Pulmonary artery endothelial cell (primary cell): ENCODE data around the gene TAF3. TPM values are rescaled to one million over a fixed set of nuclear protein-coding genes. Genes with fewer than 3 reads are reported as not detected.

Source experiments
- DNase-seq: peaks from one replicate; pipeline ENCODE4 v3.0.0-alpha.2; 2011; ENCODE audit warnings: low read depth, low spot score
- total RNA-seq: library from RNA; depleted of rRNA; stranded (reverse); fragments of >200 nt; gene quantifications from 2 replicates; pipeline ENCODE4 v1.2.3, GENCODE V29; 2014

TAF3 gene
- total RNA-seq, 1 donor from 2014 or later = 1.6 TPM

DNA sequence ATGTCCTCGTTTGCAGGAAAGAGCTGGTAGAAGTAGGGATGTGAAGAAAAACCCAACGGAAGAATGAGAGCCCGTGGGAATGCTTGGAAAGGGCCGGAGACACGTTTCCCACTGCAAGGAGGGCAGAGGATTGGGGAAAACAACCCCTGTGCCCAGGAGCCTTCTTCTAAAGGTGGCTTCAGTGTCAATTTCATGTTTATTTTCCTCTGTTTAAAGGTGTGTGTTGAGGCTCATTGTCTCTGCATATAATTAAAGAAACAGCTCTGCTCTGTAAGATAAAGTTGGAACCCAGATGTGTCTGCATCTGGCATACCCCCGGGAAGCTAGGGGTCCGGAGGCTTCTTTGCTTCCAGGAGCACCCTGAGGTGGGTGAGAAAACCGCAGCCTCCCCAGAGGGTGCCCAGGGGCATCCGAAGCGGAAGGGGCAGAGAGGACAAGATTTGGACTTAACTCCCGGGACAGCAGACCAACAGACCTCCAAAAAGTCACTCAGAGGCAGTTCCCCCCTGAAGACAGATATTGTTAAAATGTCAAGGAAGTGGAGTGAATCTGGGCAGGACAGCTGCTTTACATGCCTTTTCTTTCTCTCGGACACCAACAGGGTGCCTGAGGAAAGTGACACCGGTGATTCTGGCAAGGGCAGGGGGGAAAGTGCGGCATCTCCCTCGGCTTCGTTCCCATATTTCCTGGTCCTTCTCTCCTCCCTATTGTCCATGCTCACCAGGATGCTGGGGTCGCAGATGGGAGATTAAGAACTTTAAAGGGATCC lies 227.6 kb downstream of the TAF3 start:
- DNase-seq = no peak

DNA sequence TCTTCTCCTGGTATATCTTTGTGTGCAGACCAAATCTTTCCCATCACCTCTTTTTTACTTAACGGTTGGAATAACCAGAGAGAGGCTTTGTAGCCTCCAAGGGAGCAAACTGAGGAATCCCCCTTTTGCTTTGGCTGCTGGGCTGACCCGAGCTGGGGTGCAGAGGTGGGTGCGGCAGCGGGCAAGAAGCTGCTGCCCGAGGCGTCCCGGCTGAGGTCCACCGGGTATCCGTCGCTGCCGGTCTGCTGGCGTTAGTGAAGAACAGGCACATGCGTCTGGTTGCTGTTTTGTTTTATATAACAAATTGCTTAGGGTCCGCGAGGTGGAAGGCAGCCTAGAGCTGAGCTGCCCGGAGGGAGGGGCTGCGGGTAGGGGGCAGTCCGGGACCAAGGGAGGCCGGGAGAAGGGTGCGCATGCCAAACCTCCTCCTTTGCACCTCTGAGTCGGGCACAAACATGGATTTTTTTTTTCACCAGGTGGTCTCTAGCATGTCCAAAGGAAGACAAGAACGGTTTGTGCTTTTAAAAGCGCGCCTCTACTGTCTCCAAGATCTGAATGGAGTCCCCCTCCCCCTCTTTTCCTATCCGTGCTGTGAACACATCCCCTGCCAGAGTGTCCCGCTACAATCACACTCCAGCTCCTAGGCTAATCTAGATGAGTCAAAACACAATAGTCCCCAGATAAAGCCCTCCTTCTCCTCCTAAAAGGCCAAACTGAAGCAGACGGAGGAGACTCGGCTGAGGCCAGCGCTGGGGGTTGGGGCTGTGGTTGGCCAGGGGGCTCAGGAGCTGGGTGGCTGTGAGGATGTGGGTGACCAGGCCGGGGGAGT lies 229.4 kb downstream of the TAF3 start:
- DNase-seq = no peak

GRCh38 chr10:8048281-8049008 lies 230.1 kb downstream of the TAF3 start:
- no peak for DNase-seq

- DNase-seq = no peak
These were observed 230.9 kb downstream of the TAF3 start for GRCh38 chr10:8049045-8049864.

DNA sequence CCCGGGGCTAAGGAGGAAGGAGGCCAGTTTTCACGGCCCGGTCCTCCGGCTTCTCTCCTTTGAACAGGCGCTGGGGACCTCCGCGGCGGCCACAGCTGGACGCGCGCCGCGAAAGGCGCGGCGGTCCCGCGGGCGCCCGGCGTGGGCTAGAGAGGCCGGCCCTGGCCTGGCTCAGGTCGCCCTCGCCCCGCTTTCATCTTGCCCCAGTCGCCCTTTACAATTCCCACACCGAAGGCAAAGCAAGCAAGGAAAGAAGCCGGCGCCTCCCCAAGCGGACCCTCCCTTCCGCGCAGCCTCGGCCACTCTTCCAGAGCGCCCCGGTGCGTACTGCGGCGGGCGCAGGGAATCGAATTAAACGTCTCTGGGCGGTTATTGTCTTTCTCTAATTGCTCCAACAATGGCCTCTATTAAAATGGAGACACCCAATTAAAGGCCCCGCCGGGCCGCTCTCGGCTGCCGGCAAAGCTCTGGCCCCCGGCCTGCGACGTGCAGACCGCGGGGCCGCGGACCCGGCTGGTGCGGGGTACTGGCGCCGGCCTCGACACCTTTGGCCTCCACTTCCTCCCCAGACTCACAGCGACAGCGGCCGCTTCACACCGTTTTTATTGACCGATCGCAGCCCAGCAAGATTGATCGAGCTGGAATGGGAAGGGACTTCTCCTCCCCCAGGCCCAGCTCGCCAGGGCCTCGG lies 231.7 kb downstream of the TAF3 start:
- DNase-seq = no peak

DNA sequence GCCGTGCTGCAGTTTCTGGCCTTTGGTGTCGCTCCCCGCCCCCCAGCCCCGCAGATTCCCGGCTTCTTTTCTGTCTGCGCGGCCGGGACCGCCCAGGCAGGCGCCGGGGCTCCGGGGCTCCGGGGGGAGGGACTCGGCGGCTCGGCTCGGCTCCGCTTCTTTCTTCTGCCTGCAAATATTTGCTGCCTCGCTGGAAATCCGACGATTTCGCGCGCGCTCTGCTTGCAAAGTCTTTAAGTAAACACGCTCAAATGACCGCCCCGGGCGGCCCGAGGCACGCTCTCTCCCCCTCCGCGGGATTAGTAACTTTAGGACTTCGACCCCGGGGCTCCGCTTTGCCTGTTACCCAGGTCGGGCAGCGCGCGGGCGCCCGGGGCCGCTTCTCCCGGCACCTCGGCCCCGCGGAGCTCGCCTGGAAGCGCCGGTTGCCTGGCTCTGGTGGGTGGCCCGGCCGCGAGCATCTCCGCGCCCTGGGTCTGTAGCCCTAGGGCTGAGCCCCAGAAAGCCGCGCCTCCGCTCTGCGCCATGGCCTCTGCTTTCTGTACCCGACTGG lies 232.3 kb downstream of the TAF3 start:
- DNase-seq = no peak

GRCh38 chr10:8051109-8051821 lies 233.0 kb downstream of the TAF3 start:
- DNase-seq = no peak

DNA sequence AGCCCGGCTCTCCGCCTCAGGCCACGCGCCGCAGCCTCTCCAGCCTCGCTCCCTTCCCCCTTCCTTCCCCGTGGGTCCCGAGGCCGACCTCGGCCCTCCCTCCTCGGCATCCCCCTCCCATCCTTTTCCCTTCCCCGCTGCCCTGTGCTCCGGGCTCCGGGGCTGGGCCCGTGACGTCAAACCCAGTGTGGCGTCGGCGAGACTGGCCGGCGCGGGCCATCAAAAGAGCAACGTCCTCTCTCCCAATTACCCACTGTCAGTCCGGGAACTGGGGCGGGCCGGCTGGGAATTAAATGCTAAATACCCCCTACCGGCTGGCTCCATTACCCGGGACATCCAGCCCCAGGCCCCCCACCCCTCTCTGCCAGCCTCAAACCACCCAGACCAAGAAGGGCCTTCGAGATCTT lies 233.5 kb downstream of the TAF3 start:
- no peak for DNase-seq

- no peak for DNase-seq
These were observed 234.1 kb downstream of the TAF3 start for GRCh38 chr10:8052341-8052955.

DNA sequence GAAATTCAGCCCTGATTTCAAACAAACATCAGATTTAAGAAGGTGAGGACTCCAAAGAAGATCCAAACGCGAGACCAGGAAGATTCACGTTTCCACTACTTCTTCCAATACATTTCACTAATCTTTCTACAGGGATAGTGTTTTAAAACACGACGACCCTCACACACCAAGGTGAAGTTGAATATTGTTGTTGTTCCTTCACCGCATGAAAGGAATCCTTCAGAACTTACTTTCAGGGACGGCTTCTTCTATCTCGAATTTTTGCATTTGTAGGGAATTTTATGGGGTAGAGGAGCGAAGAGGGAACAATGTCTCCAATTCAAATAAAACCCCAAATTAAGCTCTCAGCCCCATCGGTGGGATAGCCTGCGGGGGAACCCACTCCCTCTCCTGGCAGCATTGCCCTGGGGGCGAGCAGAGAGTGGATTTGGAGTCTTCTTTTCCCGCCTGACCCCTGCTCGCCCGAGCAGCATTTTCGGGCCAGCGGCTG lies 234.7 kb downstream of the TAF3 start:
- DNase-seq = no peak

DNA sequence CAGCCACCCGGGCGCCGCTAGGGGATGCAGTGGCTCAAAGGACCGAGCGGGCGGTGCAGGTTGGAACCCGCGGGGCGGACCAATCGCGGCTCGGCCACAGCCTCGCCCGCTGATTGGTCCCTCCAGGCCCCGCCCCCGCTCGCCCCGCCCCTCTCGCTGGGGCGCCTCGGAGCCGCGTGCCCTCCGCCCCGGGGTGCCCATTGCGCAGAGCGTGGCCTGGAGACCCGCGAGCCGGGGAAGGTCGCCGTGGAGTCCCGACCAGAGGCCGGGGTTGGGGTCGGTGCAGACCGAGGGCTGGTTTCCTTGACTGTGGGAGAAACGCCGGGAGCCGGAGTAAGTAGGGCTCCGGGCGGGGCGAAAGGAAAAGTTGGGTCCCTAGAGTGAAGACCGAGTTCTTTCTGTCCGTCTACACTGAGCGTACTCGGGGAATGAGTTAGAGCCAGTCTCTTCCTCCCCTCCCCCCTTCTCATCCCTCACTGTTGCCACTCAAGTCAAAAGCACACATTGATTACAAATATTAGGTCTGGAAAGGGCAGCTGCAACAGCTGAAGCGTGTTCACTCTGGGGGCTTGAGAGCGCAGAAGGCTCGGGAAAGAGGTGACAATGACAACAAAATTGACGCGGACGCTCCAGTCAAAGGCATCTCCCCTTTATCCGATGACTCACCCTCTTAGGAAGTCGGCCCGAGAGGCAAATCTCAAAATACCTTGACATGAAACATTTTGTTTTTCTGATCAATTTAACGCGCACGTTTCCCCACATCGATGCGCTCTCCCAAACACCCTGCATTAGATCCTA lies 235.3 kb downstream of the TAF3 start:
- peak; percentile 62 for DNase-seq

DNA sequence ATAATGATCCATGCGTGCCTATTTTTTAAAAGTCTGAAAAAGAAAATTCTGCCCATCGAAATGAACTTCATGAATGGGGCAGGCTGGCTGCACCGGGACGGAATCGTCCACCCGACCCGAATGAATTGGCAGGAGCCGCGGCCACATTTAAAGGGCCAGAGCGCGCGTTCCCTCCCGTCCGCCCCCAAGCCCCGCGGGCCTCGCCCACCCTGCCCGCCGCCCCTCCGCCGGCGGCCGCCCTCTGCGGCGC lies 235.9 kb downstream of the TAF3 start:
- no peak for DNase-seq

- peak; percentile 49 for DNase-seq
These were observed 236.4 kb downstream of the TAF3 start, which contains the start of gene GATA3 for GRCh38 chr10:8054494-8055407. Gene GATA3, plus strand, starts transcription at chr10:8054688. Its CDS starts 968 bp downstream, at chr10:8055656.

DNA sequence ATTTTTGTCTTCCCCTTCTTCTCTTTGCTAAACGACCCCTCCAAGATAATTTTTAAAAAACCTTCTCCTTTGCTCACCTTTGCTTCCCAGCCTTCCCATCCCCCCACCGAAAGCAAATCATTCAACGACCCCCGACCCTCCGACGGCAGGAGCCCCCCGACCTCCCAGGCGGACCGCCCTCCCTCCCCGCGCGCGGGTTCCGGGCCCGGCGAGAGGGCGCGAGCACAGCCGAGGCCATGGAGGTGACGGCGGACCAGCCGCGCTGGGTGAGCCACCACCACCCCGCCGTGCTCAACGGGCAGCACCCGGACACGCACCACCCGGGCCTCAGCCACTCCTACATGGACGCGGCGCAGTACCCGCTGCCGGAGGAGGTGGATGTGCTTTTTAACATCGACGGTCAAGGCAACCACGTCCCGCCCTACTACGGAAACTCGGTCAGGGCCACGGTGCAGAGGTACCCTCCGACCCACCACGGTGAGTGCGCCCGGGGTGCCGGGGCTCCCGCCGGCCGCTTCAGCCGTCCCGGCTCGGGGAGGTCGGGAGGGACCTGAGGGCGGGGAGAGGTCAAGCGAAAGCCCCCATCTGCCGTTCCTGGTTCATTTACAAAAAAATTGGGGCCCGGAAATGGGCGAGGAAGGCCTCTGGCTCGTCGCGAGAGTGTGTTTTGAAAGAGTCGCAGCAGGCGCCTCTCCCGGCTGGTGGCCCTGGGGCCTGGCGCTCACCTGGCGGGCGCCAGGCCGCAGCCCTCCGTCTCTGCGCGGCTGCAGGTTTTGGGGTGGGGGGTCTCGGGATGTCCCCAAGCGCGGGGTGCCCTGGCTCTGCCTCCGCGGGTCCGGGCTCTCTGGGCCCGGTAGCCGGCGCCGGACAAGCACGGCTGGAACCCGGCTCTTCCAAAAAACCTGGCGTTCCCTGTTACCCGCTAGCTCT lies 237.4 kb downstream of the TAF3 start:
- DNase-seq = no peak

- no peak for DNase-seq
These were observed 238.1 kb downstream of the TAF3 start for GRCh38 chr10:8056378-8056777.

- no peak for DNase-seq
These were observed 238.6 kb downstream of the TAF3 start for GRCh38 chr10:8056871-8057331.
